Mesenchymal stem cell (in vitro differentiated cells and primary cell): ENCODE measurements around the gene SDF4.

ENCODE experiments used
- DNase-seq: peaks from one replicate; pipeline ENCODE4 v3.0.0-alpha.2; 2013
- H2AFZ ChIP-seq: one replicate; pipeline ENCODE4 v1.6.1; 2013; ENCODE audit warnings: low read depth, mild to moderate bottlenecking, control low read depth, inconsistent platforms, low read length, moderate library complexity
- H2AK5ac ChIP-seq: 2 replicates; pipeline ENCODE4 v1.6.1; 2013; ENCODE audit warnings: low read length, moderate library complexity, mild to moderate bottlenecking, inconsistent platforms; ENCODE audit not compliant: severe bottlenecking
- H2BK120ac ChIP-seq: one replicate; pipeline ENCODE4 v1.6.1; 2013; ENCODE audit warnings: low read depth, mild to moderate bottlenecking, inconsistent platforms, low read length, moderate library complexity
- H2BK12ac ChIP-seq, 2 experiments: one replicate each; pipeline ENCODE4 v1.6.1; 2013; ENCODE audit warnings: inconsistent platforms in 2 of 2, low read length in 2 of 2, mild to moderate bottlenecking in 2 of 2, moderate library complexity in 2 of 2, control low read depth in 1 of 2
- H2BK15ac ChIP-seq: one replicate; pipeline ENCODE4 v1.6.1; 2013; ENCODE audit warnings: mild to moderate bottlenecking, low read depth, inconsistent platforms; ENCODE audit not compliant: poor library complexity, severe bottlenecking
- H2BK5ac ChIP-seq: 2 replicates; pipeline ENCODE4 v1.6.1; 2013; ENCODE audit warnings: low read depth, mild to moderate bottlenecking, low read length, control low read depth, inconsistent platforms; ENCODE audit not compliant: poor library complexity, severe bottlenecking
- H3K14ac ChIP-seq, 2 experiments: one replicate each; pipeline ENCODE4 v1.6.1; 2013; ENCODE audit warnings: inconsistent platforms in 2 of 2, low read length in 2 of 2, control low read depth in 1 of 2, mild to moderate bottlenecking in 1 of 2, moderate library complexity in 1 of 2
- H3K18ac ChIP-seq, 2 experiments: one replicate each; pipeline ENCODE4 v1.6.1; 2013; ENCODE audit warnings: inconsistent platforms in 2 of 2, low read length in 2 of 2, control low read depth in 1 of 2, low read depth in 1 of 2, mild to moderate bottlenecking in 1 of 2
- H3K23ac ChIP-seq, 2 experiments: one replicate each; pipeline ENCODE4 v1.6.1; 2013; ENCODE audit warnings: inconsistent platforms in 2 of 2, low read length in 2 of 2, mild to moderate bottlenecking in 2 of 2, moderate library complexity in 2 of 2, control low read depth in 1 of 2
- H3K27ac ChIP-seq: 2 replicates; pipeline ENCODE4 v1.5.1; 2013; ENCODE audit warnings: mild to moderate bottlenecking, moderate library complexity, low read length, control low read depth, inconsistent platforms; ENCODE audit not compliant: poor library complexity, severe bottlenecking
- H3K27me3 ChIP-seq, 2 experiments: 2 replicates each; pipeline versions ENCODE4 v1.6.1 to v1.7.0; 2013; ENCODE audit warnings: low read length in 2 of 2, mild to moderate bottlenecking in 2 of 2, moderate library complexity in 2 of 2, control low read depth in 1 of 2, inconsistent platforms in 1 of 2; ENCODE audit not compliant: control insufficient read depth in 1 of 2, insufficient read depth in 1 of 2
- H3K36me3 ChIP-seq, 2 experiments: 2 replicates each; pipeline versions ENCODE4 v1.6.1 to v1.7.0; 2013; ENCODE audit warnings: low read length in 2 of 2, control low read depth in 1 of 2, inconsistent platforms in 1 of 2, low read depth in 1 of 2, mild to moderate bottlenecking in 1 of 2; ENCODE audit not compliant: insufficient read depth in 2 of 2, control insufficient read depth in 1 of 2
- H3K4ac ChIP-seq, 2 experiments: one replicate each; pipeline ENCODE4 v1.6.1; 2013; ENCODE audit warnings: inconsistent platforms in 2 of 2, low read length in 2 of 2, mild to moderate bottlenecking in 2 of 2, moderate library complexity in 2 of 2, control low read depth in 1 of 2, low read depth in 1 of 2
- H3K4me1 ChIP-seq: 2 replicates; pipeline ENCODE4 v1.6.1; 2013; ENCODE audit warnings: low read depth, low read length, control low read depth; ENCODE audit not compliant: control insufficient read depth, insufficient read depth
- H3K4me2 ChIP-seq: 2 replicates; pipeline ENCODE4 v1.6.1; 2013; ENCODE audit warnings: low read length, mild to moderate bottlenecking, inconsistent platforms; ENCODE audit not compliant: poor library complexity, severe bottlenecking
- H3K4me3 ChIP-seq, 2 experiments: 2 replicates each; pipeline versions ENCODE4 v1.5.1 to v1.7.0; 2013; ENCODE audit warnings: low read length in 2 of 2, mild to moderate bottlenecking in 2 of 2, control low read depth in 1 of 2, low read depth in 1 of 2; ENCODE audit not compliant: insufficient read depth in 1 of 2
- H3K79me1 ChIP-seq: replicated peaks from 2 replicates; pipeline ENCODE4 v1.6.1; 2013; ENCODE audit warnings: mild to moderate bottlenecking, control low read depth, low read length, inconsistent platforms; ENCODE audit not compliant: poor library complexity, severe bottlenecking
- H3K9ac ChIP-seq: 2 replicates; pipeline ENCODE4 v1.7.0; 2013; ENCODE audit warnings: mild to moderate bottlenecking, low read length, moderate library complexity
- H3K9me3 ChIP-seq: 2 replicates; pipeline ENCODE4 v1.7.0; 2013; ENCODE audit warnings: mild to moderate bottlenecking, low read length; ENCODE audit not compliant: control insufficient read depth
- H4K8ac ChIP-seq: one replicate; pipeline ENCODE4 v1.6.1; 2013; ENCODE audit warnings: inconsistent platforms, mild to moderate bottlenecking, low read length, moderate library complexity
- H4K91ac ChIP-seq: one replicate; pipeline ENCODE4 v1.6.1; 2013; ENCODE audit warnings: mild to moderate bottlenecking, low read length, inconsistent platforms
- WGBS: methylation state at CpG from one replicate; pipeline ENCODE4 v1.1.7; 2013; ENCODE audit warnings: mixed read lengths; 5-methylcytosine and 5-hydroxymethylcytosine counted together

Gene SDF4

GRCh38 chr1:1239227-1239613 is 7.4 kb upstream of the SDF4 start:
- H4K91ac ChIP-seq = no peak overlapping the region
- no peak overlapping the region for H3K18ac ChIP-seq
- H2BK15ac ChIP-seq = no peak overlapping the region
- H2BK12ac ChIP-seq = no peak overlapping the region
- no peak overlapping the region for H3K27ac ChIP-seq
- peaks cover 42% of the 10 kb centered on the region for H3K4me1 ChIP-seq
- peaks cover 0 to 40% of the 10 kb centered on the region in 2 experiments for H3K36me3 ChIP-seq
- no peak overlapping the region for H3K4ac ChIP-seq
- DNase-seq = no peak
- H3K9ac ChIP-seq = no peak overlapping the region
- no peak overlapping the region for H2BK5ac ChIP-seq
- peaks cover 5% of the 10 kb centered on the region for H3K79me1 ChIP-seq
- H2AK5ac ChIP-seq = no peak overlapping the region
- H2BK120ac ChIP-seq = no peak overlapping the region
- H4K8ac ChIP-seq = no peak overlapping the region
- no peak overlapping the region for H3K23ac ChIP-seq
- H3K4me3 ChIP-seq = no peak overlapping the region
- WGBS = 90% methylated on average over 15 of the region's 15 CpGs
- no peak overlapping the region for H3K4me2 ChIP-seq
- no peak overlapping the region for H2AFZ ChIP-seq
- H3K14ac ChIP-seq = no peak overlapping the region
- H3K27me3 ChIP-seq = peaks cover 0 to 38% of the 10 kb centered on the region in 2 experiments
- no peaks in the 10 kb centered on the region for H3K9me3 ChIP-seq

GRCh38 chr1:1238702-1239178 is 6.9 kb upstream of the SDF4 start:
- peaks cover under 1 to 41% of the 10 kb centered on the region in 2 experiments for H3K36me3 ChIP-seq
- peaks cover 0 to 38% of the 10 kb centered on the region in 2 experiments for H3K27me3 ChIP-seq
- no peak overlapping the region for H2AK5ac ChIP-seq
- no peak overlapping the region for H3K27ac ChIP-seq
- no peak overlapping the region for H2BK15ac ChIP-seq
- no peak overlapping the region for H2BK12ac ChIP-seq
- no peak overlapping the region for H2BK5ac ChIP-seq
- H3K4me2 ChIP-seq = no peak overlapping the region
- H3K4me1 ChIP-seq = peaks cover 42% of the 10 kb centered on the region
- DNase-seq = no peak
- no peaks in the 10 kb centered on the region for H3K9me3 ChIP-seq
- H3K9ac ChIP-seq = no peak overlapping the region
- H3K79me1 ChIP-seq = peaks cover 9% of the 10 kb centered on the region
- no peak overlapping the region for H2BK120ac ChIP-seq
- H3K4me3 ChIP-seq = no peak overlapping the region
- no peak overlapping the region for H3K23ac ChIP-seq
- no peak overlapping the region for H4K8ac ChIP-seq
- no peak overlapping the region for H3K14ac ChIP-seq
- WGBS = 91% methylated on average over 19 of the region's 19 CpGs
- no peak overlapping the region for H3K4ac ChIP-seq
- H4K91ac ChIP-seq = no peak overlapping the region
- no peak overlapping the region for H3K18ac ChIP-seq
- no peak overlapping the region for H2AFZ ChIP-seq

- DNase-seq = no peak
- Histone ChIP-seq H3K4me2 (no peak overlapping the region), H4K8ac (no peak overlapping the region), H3K79me1 (peaks cover 11% of the 10 kb centered on the region), H3K14ac (no peak overlapping the region), H2AFZ (no peak overlapping the region), H3K36me3 (peaks cover 6 to 41% of the 10 kb centered on the region in 2 experiments), H3K23ac (no peak overlapping the region), H2BK12ac (peak overlapping the region in 1 of 2 experiments; percentile 21), H3K4ac (no peak overlapping the region), H3K27ac (no peak overlapping the region), H3K27me3 (peaks cover 0 to 38% of the 10 kb centered on the region in 2 experiments), H3K4me1 (peaks cover 45% of the 10 kb centered on the region), H3K9me3 (peaks cover 3% of the 10 kb centered on the region), H4K91ac (no peak overlapping the region), H2BK15ac (no peak overlapping the region), H3K18ac (no peak overlapping the region), H3K4me3 (no peak overlapping the region), H3K9ac (no peak overlapping the region), H2AK5ac (no peak overlapping the region), H2BK120ac (no peak overlapping the region), H2BK5ac (no peak overlapping the region)
- WGBS = 86% methylated on average over 48 of the region's 48 CpGs
Observed at GRCh38 chr1:1237874-1238701, 6.3 kb upstream of the SDF4 start.

GRCh38 chr1:1236945-1237873 is 5.4 kb upstream of the SDF4 start:
- peaks cover 0 to 38% of the 10 kb centered on the region in 2 experiments for H3K27me3 ChIP-seq
- no peak overlapping the region for H3K4me3 ChIP-seq
- H3K9me3 ChIP-seq = peaks cover 3% of the 10 kb centered on the region
- 79% methylated on average over 31 of the region's 34 CpGs for WGBS
- H3K79me1 ChIP-seq = peaks cover 15% of the 10 kb centered on the region
- no peak overlapping the region for H2BK5ac ChIP-seq
- H3K4ac ChIP-seq = no peak overlapping the region
- H3K23ac ChIP-seq = no peak overlapping the region
- no peak overlapping the region for H3K14ac ChIP-seq
- H4K8ac ChIP-seq = peak overlapping the region; percentile 38
- no peak overlapping the region for H2AK5ac ChIP-seq
- no peak overlapping the region for H3K27ac ChIP-seq
- no peak overlapping the region for H2AFZ ChIP-seq
- no peak overlapping the region for H2BK120ac ChIP-seq
- no peak for DNase-seq
- no peak overlapping the region for H3K4me2 ChIP-seq
- no peak overlapping the region for H4K91ac ChIP-seq
- peaks cover 6 to 42% of the 10 kb centered on the region in 2 experiments for H3K36me3 ChIP-seq
- no peak overlapping the region for H3K18ac ChIP-seq
- peak overlapping the region in 1 of 2 experiments; percentile 3 for H2BK12ac ChIP-seq
- no peak overlapping the region for H3K9ac ChIP-seq
- H2BK15ac ChIP-seq = no peak overlapping the region
- peaks cover 53% of the 10 kb centered on the region for H3K4me1 ChIP-seq
